Fibroblast of skin of abdomen (primary cell): ENCODE results near the gene TMTC2.
"Not testable (repeated sequence)": the region's sequence is repeated elsewhere in the genome, so short reads cannot be mapped to it uniquely, and the experiment has no call there.

ENCODE experiments used
- DNase-seq: peaks from one replicate; pipeline ENCODE4 v3.0.0-alpha.2; 2013

TMTC2 gene

DNA sequence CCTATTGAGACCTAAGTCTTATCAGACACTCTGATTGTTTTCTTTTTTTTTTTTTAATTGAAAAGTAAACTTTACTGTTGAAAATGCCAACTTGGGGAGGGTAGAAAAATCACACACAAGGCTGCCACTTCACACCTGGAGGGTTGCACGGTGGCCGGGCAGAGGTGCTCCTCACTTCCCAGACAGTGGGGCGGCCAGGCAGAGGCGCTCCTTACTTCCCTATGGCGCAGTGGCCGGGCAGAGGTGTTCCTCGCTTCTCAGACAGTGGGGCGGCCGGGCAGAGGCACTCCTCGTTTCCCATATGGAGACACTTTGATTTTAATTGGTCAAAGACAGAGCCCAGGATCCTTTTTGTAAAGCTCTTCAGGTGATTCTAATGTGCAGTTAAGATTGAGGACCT is 399.3 kb downstream of the TMTC2 start:
- no peak for DNase-seq

- no peak for DNase-seq
These were observed 402.9 kb downstream of the TMTC2 start for GRCh38 chr12:83089575-83089974.

DNA sequence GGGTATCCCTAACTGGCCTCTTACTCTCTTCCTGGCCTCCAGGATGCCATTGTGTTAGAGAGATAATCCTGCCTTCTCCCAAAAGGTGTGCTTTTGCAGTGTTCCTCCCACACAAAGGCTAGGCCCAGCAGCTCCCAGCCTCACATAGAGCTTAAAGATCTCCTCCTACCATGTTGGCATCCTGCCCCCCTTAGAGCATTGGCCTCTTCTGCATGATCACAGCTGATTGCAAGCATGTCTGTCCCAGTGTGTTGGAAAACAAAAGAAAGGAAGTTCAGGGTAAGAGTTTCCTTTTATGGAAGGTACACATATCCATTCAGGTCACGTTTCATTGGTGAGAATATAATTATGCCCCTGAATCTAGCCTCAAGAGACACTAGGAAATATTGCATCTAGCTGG is 405.4 kb downstream of the TMTC2 start:
- DNase-seq, result no peak

GRCh38 chr12:83092606-83093005 is 405.9 kb downstream of the TMTC2 start:
- DNase-seq, result no peak

DNA sequence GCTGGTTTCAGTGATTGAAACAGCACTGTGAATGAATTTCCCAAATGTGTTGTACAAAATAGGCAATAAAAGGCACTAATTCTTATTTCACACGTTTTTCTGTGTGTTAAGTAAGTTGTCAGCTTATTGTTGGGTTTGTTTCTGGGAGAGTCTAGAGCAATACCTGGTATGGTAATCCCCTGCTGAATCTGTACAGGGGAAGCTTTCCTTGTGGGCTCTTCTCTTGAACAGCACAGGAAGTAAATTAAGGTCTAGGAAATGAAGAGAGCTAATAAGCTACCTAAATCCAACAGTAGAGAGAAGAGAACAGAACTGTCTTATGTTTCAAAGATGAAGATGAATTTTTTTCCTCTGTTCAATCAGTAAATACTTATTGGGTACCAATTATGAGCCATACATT is 406.7 kb downstream of the TMTC2 start:
- DNase-seq, result no peak

- no peak for DNase-seq
These were observed 411.1 kb downstream of the TMTC2 start for GRCh38 chr12:83097643-83098342.

DNA sequence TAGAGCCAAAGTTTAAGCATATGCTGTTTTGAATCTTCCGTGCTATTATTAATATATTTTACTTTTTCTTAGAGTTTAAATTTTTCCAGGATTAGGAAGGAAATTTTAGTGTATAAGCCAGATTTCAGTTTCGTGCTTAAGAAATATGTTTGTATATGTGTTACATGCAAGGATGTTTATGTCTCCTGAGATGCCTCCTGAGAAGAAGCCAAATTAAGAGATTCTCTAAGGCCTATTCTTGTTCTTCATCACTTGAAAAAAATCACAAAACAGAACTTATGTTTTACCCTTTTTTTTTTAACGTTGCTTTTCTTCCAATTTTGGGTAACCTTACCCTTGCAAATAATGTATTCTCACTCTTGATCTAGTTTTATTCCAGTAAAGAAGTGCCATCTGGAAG is 412.7 kb downstream of the TMTC2 start:
- DNase-seq, result no peak

DNA sequence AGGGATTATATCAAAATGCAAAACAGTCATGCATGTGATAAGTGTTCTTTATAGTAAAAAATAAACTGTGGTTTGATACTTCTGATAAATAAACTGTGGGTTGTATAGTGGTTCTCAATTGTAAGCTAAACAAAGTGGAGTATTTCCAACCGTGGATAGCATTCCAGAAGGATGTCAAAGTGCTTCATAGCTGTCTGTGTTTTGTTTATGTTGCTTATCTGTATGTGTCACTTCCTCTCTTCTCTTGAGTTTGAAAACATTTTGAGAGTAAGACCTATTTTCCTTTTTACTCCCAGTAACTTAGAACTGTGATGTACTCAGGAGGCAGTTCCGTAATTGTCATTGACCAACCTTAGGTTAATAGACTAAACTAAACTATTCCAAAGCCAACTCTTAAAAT is 415.8 kb downstream of the TMTC2 start:
- DNase-seq, result no peak

DNA sequence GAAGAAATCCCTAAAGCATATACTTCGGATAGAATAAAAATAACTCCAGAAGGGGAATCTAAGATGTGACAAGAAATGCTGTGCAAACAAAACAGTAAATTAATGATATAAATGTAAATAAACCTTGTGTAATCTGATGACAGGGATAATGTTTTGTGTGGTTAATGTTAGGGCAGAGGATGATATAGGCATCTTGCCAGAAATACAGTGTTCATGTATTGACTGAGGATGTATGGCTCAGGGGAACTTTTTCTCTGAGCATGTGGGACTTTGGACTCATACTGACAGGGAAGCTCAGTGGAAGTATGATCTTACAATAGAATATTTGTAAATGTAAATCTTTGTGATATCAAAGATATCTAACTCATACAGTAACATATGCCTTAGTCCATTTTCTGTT is 420.2 kb downstream of the TMTC2 start:
- no peak for DNase-seq

GRCh38 chr12:83110424-83110823 is 423.7 kb downstream of the TMTC2 start:
- no peak for DNase-seq

- DNase-seq, result no peak
These were observed 427.2 kb downstream of the TMTC2 start for GRCh38 chr12:83113945-83114344.

DNA sequence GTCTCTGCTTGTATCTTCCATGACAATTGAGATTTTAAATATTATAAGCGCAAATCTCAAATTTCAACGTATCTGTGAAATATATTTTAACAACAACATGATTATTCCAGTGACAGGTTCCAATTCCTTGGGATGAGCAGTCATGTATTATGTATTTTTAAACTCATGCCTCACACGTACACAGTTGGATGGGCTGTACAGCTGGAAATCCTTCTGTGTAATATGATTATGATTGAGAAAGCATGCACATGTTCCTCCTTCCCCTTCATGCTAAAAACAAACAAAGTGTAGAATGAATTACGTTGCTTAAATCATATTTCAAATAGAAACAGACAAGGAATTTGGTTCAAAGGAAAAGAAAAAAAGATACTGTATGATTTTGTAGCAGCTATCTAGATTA is 428.3 kb downstream of the TMTC2 start:
- no peak for DNase-seq

DNA sequence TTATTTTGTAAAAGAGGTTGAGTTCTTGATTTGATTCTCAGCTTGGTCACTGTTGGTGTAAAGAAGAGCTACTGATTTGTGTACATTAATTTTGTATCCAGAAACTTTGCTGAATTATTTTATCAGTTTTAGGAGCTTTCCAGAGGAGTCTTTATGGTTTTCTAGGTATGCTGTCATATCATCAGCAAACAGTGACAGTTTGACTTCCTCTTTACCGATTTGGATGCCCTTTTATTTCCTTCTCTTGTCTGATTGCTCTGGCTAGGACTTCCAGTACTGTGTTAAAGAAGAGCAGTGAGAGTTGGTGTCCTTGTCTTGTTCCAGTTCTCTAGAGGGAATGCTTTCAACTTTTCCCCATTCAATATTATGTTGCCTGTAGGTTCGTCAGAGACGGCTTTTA is 431.2 kb downstream of the TMTC2 start:
- not testable (repeated sequence) for DNase-seq

GRCh38 chr12:83121897-83122622 is 435.4 kb downstream of the TMTC2 start:
- DNase-seq, result no peak

DNA sequence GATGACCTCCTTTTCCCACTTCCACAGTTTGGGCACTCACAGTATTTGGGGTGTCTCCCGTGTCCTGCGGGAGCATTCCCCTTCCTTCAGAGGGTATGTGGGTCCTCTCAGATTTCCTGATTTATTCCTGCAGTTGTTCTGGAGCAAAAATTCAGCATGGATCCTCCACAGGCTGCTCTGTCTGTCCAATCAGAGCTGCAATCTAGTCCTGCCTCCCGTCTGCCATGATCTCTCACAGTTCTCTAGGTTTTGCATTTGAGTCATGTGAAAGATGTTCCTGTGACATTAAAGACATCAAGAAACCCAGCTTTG is 435.9 kb downstream of the TMTC2 start:
- no peak for DNase-seq

DNA sequence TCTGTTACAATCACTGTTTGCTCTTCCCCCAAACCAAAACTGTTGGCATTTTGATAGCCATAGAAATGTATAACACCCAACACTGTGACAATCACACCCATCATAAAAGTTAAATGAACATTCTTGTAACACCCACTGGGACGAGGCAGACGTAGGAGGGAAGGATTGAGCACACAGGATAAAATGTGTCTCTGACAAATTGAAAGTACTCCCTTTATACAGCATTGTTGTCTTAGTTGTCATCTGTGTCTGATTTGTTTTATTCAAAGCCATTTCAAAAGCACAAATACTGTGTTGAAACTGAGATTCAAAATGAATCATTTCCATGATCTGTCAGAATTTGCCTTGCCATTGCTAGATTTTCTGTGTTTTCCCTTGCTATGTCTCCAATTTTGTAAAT is 436.3 kb downstream of the TMTC2 start:
- DNase-seq, result no peak

DNA sequence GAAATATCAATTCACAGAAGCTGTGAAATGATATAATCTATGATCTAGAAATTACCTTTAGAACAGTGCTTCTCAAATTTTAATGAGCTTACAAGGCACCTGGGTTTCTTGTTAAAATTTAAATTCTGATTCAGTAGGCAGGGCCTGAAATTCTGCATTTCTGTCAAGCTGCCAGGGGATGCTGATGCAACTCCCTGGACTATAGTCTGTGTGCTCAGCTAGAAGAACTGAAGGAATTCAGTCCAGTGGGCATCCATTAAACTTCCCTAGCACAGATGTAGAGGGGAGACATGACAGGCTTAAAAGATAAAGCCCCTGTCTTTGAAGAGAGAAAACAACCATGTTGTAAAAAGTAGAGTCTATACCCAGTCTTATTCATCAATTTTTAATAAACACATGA is 441.8 kb downstream of the TMTC2 start:
- peak; percentile 27 for DNase-seq

- no peak for DNase-seq
These were observed 443.5 kb downstream of the TMTC2 start for GRCh38 chr12:83130178-83130577.

DNA sequence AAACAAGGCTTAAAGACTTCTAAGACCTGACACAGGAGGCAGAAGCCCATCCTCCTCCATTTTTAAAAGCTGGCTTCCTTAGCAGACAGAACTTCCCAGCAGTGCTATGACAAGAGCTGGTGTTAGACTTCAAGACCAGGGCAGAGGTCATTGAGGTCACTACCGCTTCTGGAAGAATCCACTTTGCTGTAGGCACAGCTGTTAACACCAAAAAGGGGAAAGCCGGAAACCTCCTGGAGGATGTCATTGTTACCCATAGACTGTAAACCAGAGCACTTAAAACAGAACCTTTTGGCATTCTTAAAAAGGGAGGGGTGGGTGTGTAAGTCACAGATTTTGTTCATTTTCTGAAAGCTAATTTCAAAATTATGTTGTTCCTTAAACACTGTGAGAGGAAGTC is 445.7 kb downstream of the TMTC2 start:
- no peak for DNase-seq

DNA sequence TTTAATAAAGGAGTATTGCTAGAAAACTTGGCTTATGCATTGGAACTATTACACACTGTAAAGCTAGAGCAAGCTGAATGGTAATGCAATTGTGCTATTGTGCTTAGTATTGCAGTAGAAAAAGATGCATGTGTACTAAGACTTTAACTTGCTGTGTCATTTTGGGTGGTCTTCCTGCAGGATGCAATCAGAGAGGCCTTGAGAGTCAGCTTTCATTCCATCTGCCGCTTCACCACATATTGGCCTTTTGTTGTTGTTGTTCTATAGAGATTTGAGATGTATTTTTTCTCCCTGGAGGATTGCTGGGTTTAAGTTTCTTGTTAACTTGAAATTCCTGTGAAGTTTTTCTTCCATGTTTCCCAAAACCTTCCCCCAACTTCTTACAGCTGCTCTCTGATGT is 449.7 kb downstream of the TMTC2 start:
- DNase-seq, result no peak

- DNase-seq, result no peak
These were observed 453.4 kb downstream of the TMTC2 start for GRCh38 chr12:83140135-83140534.

DNA sequence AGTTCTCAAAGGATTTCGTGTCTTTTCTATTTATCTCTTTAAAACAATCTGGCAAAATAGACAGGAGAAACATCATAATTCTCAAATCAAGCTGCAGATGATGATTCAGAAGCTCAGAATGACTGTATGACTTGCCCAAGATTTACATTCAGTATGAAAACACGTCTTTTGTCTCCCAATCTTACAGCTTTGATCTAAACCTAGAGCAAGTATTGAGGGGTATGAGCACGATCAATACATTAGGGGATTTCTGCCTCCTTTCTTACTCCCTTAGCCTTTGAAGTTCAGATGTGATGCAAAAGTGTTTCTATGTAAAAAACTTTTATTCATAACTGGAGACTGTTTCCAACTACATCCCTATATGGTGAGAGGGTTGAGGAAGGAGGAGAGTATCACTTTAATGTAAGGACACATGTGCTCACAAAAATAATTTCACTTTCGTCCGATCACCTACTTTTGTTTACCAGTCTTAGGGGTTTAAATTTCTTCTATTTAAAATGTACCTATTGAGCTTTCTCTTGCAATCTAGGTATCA is 454.8 kb downstream of the TMTC2 start:
- DNase-seq, result peak; percentile 1

DNA sequence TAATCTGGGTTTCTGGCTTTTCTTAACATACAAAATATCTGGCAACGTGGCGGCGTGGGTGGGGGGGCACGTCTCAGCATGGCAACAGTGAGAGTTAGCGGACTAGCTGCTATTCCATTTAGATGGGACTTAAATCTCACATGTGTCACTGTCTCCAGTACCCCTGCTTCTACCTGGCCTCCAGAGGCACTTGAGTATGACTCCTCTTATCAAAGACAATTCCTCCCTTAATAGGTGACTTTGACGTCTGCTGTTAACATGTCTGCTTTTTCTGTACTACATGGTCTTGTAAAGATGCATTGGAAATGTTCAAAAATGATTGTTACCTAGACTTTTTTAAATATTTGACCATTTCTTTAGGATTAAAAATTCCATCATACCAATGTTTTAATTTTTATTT is 456.2 kb downstream of the TMTC2 start:
- DNase-seq, result no peak

- DNase-seq, result no peak
These were observed 457.2 kb downstream of the TMTC2 start for GRCh38 chr12:83143950-83144349.
